ENCODE data around the gene KIF16B.

DNA sequence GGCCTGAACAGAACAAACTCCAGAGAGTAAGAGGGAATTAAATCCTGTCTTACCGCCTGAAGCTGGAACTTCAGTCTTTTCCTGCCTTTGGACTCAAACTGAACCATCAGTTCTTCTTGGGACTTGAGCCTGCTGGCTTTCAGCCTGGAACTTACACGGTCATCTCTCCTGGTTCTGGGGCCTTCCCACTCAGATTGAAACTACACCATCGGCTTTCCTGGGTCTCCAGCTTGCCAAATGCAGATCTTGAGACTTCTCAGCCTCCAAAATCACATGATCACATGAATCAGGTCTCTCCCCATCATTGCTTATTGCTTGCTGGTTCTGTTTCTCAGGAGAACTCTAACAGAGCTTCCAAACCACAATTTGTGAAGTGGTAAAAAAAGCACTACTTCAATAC, 276.3 kb downstream of the KIF16B start:
- no peak for TF ChIP-seq RFX5 (IDR thresholded peaks at IDR 0.05; ENCODE audit: borderline replicate concordance, low read depth, low read length)
- no peak for TF ChIP-seq NRF1 (IDR thresholded peaks at IDR 0.05; ENCODE audit: low read depth, low read length)
- TF ChIP-seq, protein P1, sequence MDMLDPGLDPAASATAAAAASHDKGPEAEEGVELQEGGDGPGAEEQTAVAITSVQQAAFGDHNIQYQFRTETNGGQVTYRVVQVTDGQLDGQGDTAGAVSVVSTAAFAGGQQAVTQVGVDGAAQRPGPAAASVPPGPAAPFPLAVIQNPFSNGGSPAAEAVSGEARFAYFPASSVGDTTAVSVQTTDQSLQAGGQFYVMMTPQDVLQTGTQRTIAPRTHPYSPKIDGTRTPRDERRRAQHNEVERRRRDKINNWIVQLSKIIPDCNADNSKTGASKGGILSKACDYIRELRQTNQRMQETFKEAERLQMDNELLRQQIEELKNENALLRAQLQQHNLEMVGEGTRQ (IDR thresholded peaks at IDR 0.05; ENCODE audit: low read length), result no peak
- TF ChIP-seq, protein P2, sequence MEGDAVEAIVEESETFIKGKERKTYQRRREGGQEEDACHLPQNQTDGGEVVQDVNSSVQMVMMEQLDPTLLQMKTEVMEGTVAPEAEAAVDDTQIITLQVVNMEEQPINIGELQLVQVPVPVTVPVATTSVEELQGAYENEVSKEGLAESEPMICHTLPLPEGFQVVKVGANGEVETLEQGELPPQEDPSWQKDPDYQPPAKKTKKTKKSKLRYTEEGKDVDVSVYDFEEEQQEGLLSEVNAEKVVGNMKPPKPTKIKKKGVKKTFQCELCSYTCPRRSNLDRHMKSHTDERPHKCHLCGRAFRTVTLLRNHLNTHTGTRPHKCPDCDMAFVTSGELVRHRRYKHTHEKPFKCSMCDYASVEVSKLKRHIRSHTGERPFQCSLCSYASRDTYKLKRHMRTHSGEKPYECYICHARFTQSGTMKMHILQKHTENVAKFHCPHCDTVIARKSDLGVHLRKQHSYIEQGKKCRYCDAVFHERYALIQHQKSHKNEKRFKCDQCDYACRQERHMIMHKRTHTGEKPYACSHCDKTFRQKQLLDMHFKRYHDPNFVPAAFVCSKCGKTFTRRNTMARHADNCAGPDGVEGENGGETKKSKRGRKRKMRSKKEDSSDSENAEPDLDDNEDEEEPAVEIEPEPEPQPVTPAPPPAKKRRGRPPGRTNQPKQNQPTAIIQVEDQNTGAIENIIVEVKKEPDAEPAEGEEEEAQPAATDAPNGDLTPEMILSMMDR (IDR thresholded peaks at IDR 0.05; ENCODE audit: control extremely low read depth in 1 of 3, insufficient read depth in 1 of 3, low read depth in 1 of 3, low read length in 3 of 3), result no peak
- TF ChIP-seq POLR2A (IDR thresholded peaks at IDR 0.05; ENCODE audit: control extremely low read depth in 1 of 2, low read depth in 2 of 2, low read length in 2 of 2), result no peak
- no peak for TF ChIP-seq POLR2AphosphoS5 (IDR thresholded peaks at IDR 0.05; ENCODE audit: low read depth, low read length)
- TF ChIP-seq EZH2 (IDR thresholded peaks at IDR 0.05; ENCODE audit: low read depth, low read length, severe bottlenecking), result no peak
- TF ChIP-seq SIN3A (conservative IDR thresholded peaks at IDR 0.05 in 1 of 2, IDR thresholded peaks at IDR 0.05 in 1 of 2; ENCODE audit: low read depth in 1 of 2, low read length in 2 of 2), result no peak

Measured in H1 (cell line).